ENCODE results near the gene GBX2.

DNA sequence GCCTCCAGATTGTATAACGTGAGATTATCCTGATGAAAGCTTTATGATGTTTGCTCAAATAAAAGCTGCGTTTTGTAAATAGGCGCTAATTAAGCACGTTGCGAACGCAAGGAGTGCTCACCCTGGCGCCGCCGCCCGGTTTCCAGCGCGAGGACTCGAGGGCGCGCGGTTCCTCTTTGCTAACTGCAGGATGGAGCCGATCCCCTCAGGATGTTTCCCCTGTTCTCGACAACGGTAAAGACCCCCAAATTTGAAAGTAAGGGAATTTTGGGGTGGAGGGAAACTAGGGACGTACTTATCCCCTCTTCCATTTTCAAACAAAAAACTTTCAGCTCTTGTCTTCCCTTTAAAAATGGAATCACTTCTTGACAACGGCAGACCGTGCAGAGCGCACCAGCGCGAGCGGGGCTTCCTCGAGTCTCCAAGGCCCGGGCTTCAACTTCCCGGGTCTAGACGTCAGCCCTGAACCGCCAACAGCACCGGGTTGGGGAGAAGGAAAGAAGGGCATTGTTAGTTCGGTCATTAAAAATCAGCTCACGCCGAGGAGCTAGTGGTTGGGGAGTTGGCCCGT, 1.1 kb upstream of the GBX2 start:
- no peak for TF ChIP-seq FOXK2 (IDR thresholded peaks at IDR 0.05)
- no peak for TF ChIP-seq NR2F2 (IDR thresholded peaks at IDR 0.05; ENCODE audit: borderline replicate concordance, low read depth)
- no peak for TF ChIP-seq POLR2A (IDR thresholded peaks at IDR 0.05; ENCODE audit: insufficient read depth in 1 of 2, low read depth in 2 of 2, low read length in 2 of 2)
